Fibroblast of skin of abdomen (primary cell): Measurements from ENCODE around the gene SH2D7. TPM values are rescaled to one million over a fixed set of nuclear protein-coding genes. Genes with fewer than 3 reads are reported as not detected.

ENCODE experiments used
- DNase-seq: peaks from one replicate; pipeline ENCODE4 v3.0.0-alpha.2; 2013
- polyA plus RNA-seq, 2 experiments: library from polyadenylated mRNA; unstranded; fragments of 120-200 nt; gene quantifications; one replicate each; pipeline ENCODE4 v1.2.1, GENCODE V29; 2013; ENCODE audit not compliant: insufficient read length in 2 of 2

Gene SH2D7
- polyA plus RNA-seq (2013, experiment 1 of 2; ENCODE audit: insufficient read length): 0.19 TPM
- 0.15 TPM for polyA plus RNA-seq (2013, experiment 2 of 2; ENCODE audit: insufficient read length)

GRCh38 chr15:78092261-78093041, at the start of gene SH2D7:
Gene SH2D7 (plus strand): TSS chr15:78092561. CDS start chr15:78092585, 24 bp downstream.
- DNase-seq: no peak

GRCh38 chr15:78044407-78045155, 47.8 kb upstream of the SH2D7 start:
- peak; percentile 36 for DNase-seq

GRCh38 chr15:78045189-78045588, 47.2 kb upstream of the SH2D7 start:
- DNase-seq: no peak

- DNase-seq: no peak
Measured at GRCh38 chr15:78046796-78047341, 45.5 kb upstream of the SH2D7 start.

- DNase-seq: peak; percentile 89
Measured at GRCh38 chr15:78047761-78048627, 44.4 kb upstream of the SH2D7 start.

- DNase-seq: no peak
Measured at GRCh38 chr15:78048628-78048920, 43.8 kb upstream of the SH2D7 start.

- peak; percentile 92 for DNase-seq
Measured at GRCh38 chr15:78049691-78050440, 42.5 kb upstream of the SH2D7 start.

- DNase-seq: no peak
Measured at GRCh38 chr15:78050441-78050809, 41.9 kb upstream of the SH2D7 start.

GRCh38 chr15:78050826-78051225, 41.5 kb upstream of the SH2D7 start:
- DNase-seq: peak; percentile 41

GRCh38 chr15:78051596-78051995, 40.8 kb upstream of the SH2D7 start:
- DNase-seq: no peak

GRCh38 chr15:78052001-78052401, 40.4 kb upstream of the SH2D7 start:
- peak; percentile 57 for DNase-seq

- DNase-seq: no peak
Measured at GRCh38 chr15:78052545-78052944, 39.8 kb upstream of the SH2D7 start.

- DNase-seq: no peak
Measured at GRCh38 chr15:78054518-78054917, 37.8 kb upstream of the SH2D7 start.

GRCh38 chr15:78054966-78055365, 37.4 kb upstream of the SH2D7 start:
- no peak for DNase-seq

GRCh38 chr15:78055919-78056713, 36.2 kb upstream of the SH2D7 start:
- DNase-seq: no peak

GRCh38 chr15:78056714-78057269, 35.6 kb upstream of the SH2D7 start:
- peak; percentile 33 for DNase-seq

- no peak for DNase-seq
Measured at GRCh38 chr15:78057803-78058202, 34.6 kb upstream of the SH2D7 start.

GRCh38 chr15:78058401-78058935, 33.9 kb upstream of the SH2D7 start:
- DNase-seq: no peak

- DNase-seq: no peak
Measured at GRCh38 chr15:78059110-78059839, 33.1 kb upstream of the SH2D7 start.

- no peak for DNase-seq
Measured at GRCh38 chr15:78060232-78060631, 32.1 kb upstream of the SH2D7 start.
